GM21737 (cell line): ENCODE results near the gene BLTP2.
A peak's percentile ranks its signal among the peaks of the same experiment; 100 is the strongest.
"Not testable (repeated sequence)": the region's sequence is repeated elsewhere in the genome, so short reads cannot be mapped to it uniquely, and the experiment has no call there.

Experiments
- ATAC-seq: cut with Tn5 transposase; IDR thresholded peaks from one replicate; pipeline ENCODE4 v1.9.1; 2021; ENCODE audit warnings: mild to moderate bottlenecking, moderate library complexity; ENCODE audit not compliant: unreplicated experiment

Gene BLTP2

GRCh38 chr17:28644787-28645575, at the start of gene BLTP2:
Gene BLTP2, minus strand, starts transcription at chr17:28645158. Its CDS starts 102 bp downstream, at chr17:28645056.
- peak; percentile 91 for ATAC-seq

- ATAC-seq, result no peak
These were observed 48.9 kb upstream of the BLTP2 start for GRCh38 chr17:28693869-28694268.

DNA sequence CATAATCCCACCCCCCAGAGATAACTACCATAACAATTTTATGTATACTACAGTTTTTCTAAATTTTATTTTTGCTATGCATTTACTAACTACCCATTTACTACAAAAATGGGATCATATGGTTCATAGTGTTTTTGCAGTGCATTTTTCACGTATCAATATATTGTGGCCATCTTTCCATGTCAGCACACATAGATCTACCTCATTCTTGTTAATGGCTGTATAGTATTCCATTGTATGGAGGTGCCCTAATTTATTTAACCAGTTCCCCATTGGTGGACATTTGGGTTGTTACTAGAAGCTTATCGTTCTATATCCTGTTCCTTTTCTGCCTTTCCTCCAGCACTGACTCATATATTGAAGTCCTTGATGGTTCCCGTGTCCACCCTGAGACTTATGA, 44.1 kb upstream of the BLTP2 start:
- no peak for ATAC-seq

- ATAC-seq, result no peak
These were observed 43.5 kb upstream of the BLTP2 start for GRCh38 chr17:28688481-28688880.

DNA sequence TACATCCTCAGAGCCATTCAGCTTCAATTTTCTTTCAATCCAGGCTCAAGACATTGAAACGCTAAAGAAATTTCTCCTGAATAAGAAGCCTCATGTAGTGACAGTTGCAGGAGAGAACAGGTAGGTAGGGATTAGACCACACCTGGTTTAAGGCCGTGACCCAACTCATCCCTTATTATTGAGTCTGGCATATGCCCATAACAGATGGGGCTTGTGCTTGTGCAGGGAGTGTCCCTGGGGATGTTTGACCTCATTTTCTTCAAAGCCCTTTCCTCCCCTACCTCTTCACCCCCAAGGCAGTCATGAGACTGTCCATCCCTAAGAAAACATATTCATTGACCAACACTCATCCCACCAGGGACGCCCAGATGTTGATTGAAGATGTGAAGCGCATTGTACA, 41.3 kb upstream of the BLTP2 start:
- ATAC-seq, result no peak

DNA sequence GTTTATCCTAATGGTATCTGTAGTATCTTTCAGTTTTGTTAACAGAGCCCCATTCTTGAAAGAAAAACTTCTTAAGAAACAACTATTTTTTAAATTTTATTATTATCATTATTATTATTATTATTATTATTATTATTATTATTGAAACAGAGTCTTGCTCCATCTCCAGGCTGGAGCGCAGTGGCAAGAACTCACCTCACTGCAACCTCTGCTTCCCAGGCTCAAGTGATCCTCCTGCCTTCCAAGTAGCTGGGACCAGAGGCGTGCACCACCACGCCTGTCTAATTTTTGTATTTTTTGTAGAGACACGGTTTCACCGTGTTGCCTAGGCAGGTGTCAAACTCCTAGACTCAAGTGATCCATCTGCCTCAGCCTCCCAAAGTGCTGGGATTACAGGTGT, 40.4 kb upstream of the BLTP2 start:
- ATAC-seq, result no peak

DNA sequence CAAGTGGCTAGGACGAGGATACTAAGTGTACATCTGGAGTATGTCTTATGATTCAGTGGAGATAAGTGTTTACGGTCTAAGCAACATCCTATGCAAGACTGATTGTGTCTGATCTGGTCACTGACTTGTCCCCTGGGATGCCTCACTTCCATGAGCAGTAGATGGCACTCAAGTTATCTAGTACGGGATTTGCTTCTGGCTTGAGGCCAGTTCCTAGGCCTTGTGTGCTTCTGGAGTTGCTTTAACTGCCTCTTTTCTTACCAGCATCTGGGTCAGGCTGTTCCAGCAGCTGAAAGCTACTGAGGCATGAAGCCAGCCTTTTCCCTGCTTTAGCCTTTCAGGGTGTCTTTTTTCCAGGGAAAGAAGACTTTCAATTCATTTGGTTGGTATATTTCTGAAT, 40.0 kb upstream of the BLTP2 start:
- ATAC-seq, result no peak

DNA sequence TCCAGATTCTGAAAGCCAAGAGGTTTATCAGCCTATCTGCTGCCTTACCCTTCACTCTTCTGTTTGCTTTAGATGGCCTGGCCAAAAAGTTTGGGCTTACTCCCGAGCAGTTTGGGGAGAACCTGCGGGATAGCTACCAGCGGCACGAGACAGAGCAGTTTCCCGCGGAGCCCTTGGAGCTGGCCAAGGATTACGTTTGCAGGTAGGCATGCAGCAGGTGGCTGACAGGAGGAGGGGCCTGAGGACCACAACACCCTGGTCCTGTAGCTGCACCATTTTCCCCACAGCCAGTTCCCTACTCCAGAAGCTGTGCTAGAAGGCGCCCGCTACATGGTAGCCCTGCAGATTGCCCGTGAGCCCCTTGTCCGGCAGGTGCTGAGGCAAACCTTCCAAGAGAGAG, 37.7 kb upstream of the BLTP2 start:
- no peak for ATAC-seq

DNA sequence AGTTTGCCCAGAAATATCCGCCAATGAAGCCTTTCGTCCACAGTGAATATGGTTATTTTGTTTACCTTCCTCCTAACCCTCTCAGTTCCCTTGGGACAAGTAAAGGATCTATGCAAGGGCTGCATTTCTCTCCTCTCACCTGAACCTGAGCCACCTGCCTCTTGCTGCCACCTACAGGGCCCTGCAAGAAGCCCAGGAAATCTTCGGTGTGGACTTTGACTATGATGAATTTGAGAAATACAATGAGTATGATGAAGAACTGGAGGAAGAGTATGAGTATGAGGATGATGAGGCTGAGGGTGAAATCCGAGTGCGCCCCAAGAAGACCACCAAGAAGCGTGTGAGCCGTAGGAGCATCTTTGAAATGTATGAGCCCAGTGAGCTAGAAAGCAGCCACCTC, 31.0 kb upstream of the BLTP2 start:
- ATAC-seq, result no peak

- ATAC-seq, result no peak
These were observed 30.5 kb upstream of the BLTP2 start for GRCh38 chr17:28675490-28675889.

DNA sequence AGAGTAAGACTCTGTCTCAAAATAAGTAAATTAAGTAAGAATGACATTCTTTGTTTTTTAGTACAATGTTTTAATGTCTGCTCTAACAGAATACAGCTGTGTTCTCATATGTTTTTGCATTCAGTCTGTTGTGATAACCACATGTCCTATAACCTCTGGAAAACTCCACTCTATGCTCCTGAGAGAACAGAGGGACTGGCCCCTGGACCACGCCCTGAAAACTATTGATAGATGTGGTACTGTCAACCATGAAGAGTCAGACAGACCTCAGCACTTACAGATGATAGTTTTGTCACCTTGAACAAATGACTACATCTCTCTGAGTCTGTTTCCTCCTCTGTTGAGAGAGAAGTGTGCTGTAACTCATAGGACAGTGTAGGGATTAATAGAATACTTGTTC, 25.0 kb upstream of the BLTP2 start:
- no peak for ATAC-seq

GRCh38 chr17:28667870-28668269, 22.9 kb upstream of the BLTP2 start:
- ATAC-seq, result no peak

- ATAC-seq, result no peak
These were observed 21.0 kb upstream of the BLTP2 start for GRCh38 chr17:28665994-28666393.

GRCh38 chr17:28663723-28664122, 18.8 kb upstream of the BLTP2 start:
- no peak for ATAC-seq

GRCh38 chr17:28662527-28662829, 17.5 kb upstream of the BLTP2 start:
- no peak for ATAC-seq

- ATAC-seq, result peak; percentile 69
These were observed 16.9 kb upstream of the BLTP2 start, which contains the start of the genes SDF2 and SUPT6H for GRCh38 chr17:28661635-28662526. Gene SDF2, minus strand, starts transcription at chr17:28661906. Its CDS starts 30 bp downstream, at chr17:28661876. Gene SUPT6H, plus strand, starts transcription at chr17:28662205. Its CDS starts 11,197 bp downstream, at chr17:28673402.

DNA sequence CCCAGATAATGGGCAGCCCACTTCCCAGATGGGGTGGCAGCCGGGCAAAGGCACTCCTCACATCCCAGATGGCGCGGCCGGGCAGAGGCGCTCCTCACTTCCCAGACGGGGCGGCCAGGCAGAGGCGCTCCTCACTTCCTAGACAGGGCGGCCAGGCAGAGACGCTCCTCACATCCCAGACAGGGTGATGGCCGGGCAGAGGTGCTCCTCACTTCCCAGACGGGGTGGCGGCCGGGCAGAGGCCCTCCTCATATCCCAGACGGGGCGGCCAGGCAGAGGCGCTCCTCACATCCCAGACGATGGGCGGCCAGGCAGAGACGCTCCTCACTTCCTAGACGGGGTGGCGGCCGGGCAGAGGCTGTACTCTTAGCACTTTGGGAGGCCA, 14.5 kb upstream of the BLTP2 start:
- ATAC-seq, result not testable (repeated sequence)

DNA sequence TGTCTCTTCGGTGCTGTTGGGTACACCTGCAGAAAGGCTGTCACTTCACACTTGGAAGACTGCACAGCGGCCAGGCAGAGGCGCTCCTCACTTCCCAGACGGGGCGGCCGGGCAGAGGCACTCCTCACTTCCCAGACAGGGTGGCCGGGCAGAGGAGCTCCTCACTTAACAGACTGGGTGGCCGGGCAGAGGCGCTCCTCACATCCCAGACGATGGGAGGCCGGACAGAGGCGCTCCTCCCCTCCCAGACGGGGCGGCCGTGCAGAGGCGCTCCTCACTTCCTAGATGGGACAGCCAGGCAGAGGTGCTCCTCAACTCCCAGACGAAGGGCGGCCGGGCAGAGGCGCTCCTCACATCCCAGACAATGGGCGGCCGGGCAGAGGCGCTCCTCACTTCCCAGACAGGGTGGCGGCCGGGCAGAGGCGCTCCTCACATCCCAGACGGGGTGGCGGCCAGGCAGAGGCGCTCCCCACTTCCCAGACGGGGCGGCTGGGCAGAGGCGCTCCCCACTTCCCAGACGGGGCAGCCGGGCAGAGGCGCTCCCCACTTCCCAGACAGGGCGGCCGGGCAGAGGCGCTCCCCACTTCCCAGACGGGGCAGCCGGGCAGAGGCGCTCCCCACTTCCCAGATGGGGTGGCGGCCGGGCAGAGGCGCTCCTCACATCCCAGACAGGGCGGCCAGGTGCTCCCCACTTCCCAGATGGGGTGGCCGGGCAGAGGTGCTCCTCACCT, 14.0 kb upstream of the BLTP2 start:
- not testable (repeated sequence) for ATAC-seq

DNA sequence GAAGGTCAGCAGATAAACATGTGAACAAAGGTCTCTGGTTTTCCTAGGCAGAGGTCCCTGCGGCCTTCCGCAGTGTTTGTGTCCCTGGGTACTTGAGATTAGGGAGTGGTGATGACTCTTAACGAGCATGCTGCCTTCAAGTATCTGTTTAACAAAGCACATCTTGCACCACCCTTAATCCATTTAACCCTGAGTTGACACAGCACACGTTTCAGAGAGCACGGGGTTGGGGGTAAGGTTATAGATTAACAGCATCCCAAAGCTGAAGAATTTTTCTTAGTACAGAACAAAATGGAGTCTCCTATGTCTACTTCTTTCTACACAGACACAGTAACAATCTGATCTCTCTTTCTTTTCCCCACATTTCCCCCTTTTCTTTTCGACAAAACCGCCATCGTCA, 13.4 kb upstream of the BLTP2 start:
- not testable (repeated sequence) for ATAC-seq

DNA sequence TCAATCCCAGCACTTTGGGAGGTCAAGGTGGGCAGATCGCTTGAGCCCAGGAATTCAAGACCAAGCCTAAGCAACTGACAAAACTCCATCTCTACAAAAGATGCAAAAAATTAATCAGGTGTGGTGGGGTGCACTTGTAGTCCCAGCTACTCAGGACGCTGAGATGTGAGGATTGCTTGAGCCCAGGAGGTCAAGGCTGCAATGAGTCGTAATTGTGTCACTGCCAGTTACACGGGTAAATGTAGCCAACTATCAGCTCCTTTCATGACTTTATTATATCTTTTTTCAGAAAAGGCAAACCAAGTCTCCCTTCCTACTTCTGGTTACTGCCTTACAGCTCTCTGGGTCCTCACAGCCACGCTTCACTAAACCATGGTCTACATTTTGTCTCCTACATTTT, 12.8 kb upstream of the BLTP2 start:
- no peak for ATAC-seq

GRCh38 chr17:28655160-28655559, 10.2 kb upstream of the BLTP2 start:
- ATAC-seq, result no peak
